ENCODE results near the gene FSIP1.

- no peak for TF ChIP-seq CTCF (IDR thresholded peaks at IDR 0.05)
- no peak for TF ChIP-seq EP300 (IDR thresholded peaks at IDR 0.05)
- TF ChIP-seq POLR2A (IDR thresholded peaks at IDR 0.05): no peak
Observed at GRCh38 chr15:39743611-39744010, 39.0 kb downstream of the FSIP1 start.

Measured in tibial nerve (tissue), 4 donors.